ENCODE data around the gene DYNC2LI1.
"Not testable (repeated sequence)": the region's sequence is repeated elsewhere in the genome, so short reads cannot be mapped to it uniquely, and the experiment has no call there.

Gene DYNC2LI1

GRCh38 chr2:43773876-43774613, at the start of gene DYNC2LI1:
TSS of gene DYNC2LI1 (plus strand) at chr2:43774039. CDS start at chr2:43774139, 100 bp downstream.
- peak; percentile 71 to 81 for DNase-seq (ENCODE audit: extremely low read depth in 1 of 2, low read depth in 1 of 2)

- DNase-seq (ENCODE audit: extremely low read depth in 1 of 2, low read depth in 1 of 2): no peak
These were observed 48.9 kb upstream of the DYNC2LI1 start for GRCh38 chr2:43724728-43725526.

- no peak for DNase-seq (ENCODE audit: extremely low read depth in 1 of 2, low read depth in 1 of 2)
These were observed 48.1 kb upstream of the DYNC2LI1 start for GRCh38 chr2:43725711-43726246.

GRCh38 chr2:43726961-43727633, 46.7 kb upstream of the DYNC2LI1 start:
- not testable (repeated sequence) for DNase-seq (ENCODE audit: extremely low read depth in 1 of 2, low read depth in 1 of 2)

- DNase-seq (ENCODE audit: extremely low read depth in 1 of 2, low read depth in 1 of 2): no peak
These were observed 46.2 kb upstream of the DYNC2LI1 start for GRCh38 chr2:43727634-43728014.

- no peak for DNase-seq (ENCODE audit: extremely low read depth in 1 of 2, low read depth in 1 of 2)
These were observed 44.2 kb upstream of the DYNC2LI1 start for GRCh38 chr2:43729491-43730174.

GRCh38 chr2:43731211-43731610, 42.6 kb upstream of the DYNC2LI1 start:
- no peak for DNase-seq (ENCODE audit: extremely low read depth in 1 of 2, low read depth in 1 of 2)

- DNase-seq (ENCODE audit: extremely low read depth in 1 of 2, low read depth in 1 of 2): no peak
These were observed 37.2 kb upstream of the DYNC2LI1 start for GRCh38 chr2:43736637-43737036.

GRCh38 chr2:43737097-43737854, 36.6 kb upstream of the DYNC2LI1 start:
- no peak for DNase-seq (ENCODE audit: extremely low read depth in 1 of 2, low read depth in 1 of 2)

GRCh38 chr2:43737855-43738254, 36.0 kb upstream of the DYNC2LI1 start:
- no peak for DNase-seq (ENCODE audit: extremely low read depth in 1 of 2, low read depth in 1 of 2)

- DNase-seq (ENCODE audit: extremely low read depth in 1 of 2, low read depth in 1 of 2): no peak
These were observed 35.6 kb upstream of the DYNC2LI1 start for GRCh38 chr2:43738257-43738656.

GRCh38 chr2:43743706-43744105, 30.1 kb upstream of the DYNC2LI1 start:
- DNase-seq (ENCODE audit: extremely low read depth in 1 of 2, low read depth in 1 of 2): no peak

- no peak for DNase-seq (ENCODE audit: extremely low read depth in 1 of 2, low read depth in 1 of 2)
These were observed 28.4 kb upstream of the DYNC2LI1 start for GRCh38 chr2:43745457-43745856.

- peak in 1 of 2 donors; percentile 12 for DNase-seq (ENCODE audit: extremely low read depth in 1 of 2, low read depth in 1 of 2)
These were observed 25.5 kb upstream of the DYNC2LI1 start for GRCh38 chr2:43748333-43748732.

- DNase-seq (ENCODE audit: extremely low read depth in 1 of 2, low read depth in 1 of 2): no peak
These were observed 24.3 kb upstream of the DYNC2LI1 start for GRCh38 chr2:43749583-43749982.

GRCh38 chr2:43751476-43751990, 22.3 kb upstream of the DYNC2LI1 start:
- DNase-seq (ENCODE audit: extremely low read depth in 1 of 2, low read depth in 1 of 2): no peak

GRCh38 chr2:43752302-43752701, 21.5 kb upstream of the DYNC2LI1 start:
- DNase-seq (ENCODE audit: extremely low read depth in 1 of 2, low read depth in 1 of 2): no peak

GRCh38 chr2:43754180-43754579, 19.7 kb upstream of the DYNC2LI1 start:
- DNase-seq (ENCODE audit: extremely low read depth in 1 of 2, low read depth in 1 of 2): no peak

- no peak for DNase-seq (ENCODE audit: extremely low read depth in 1 of 2, low read depth in 1 of 2)
These were observed 15.1 kb upstream of the DYNC2LI1 start for GRCh38 chr2:43758739-43759138.

GRCh38 chr2:43759195-43759594, 14.6 kb upstream of the DYNC2LI1 start:
- no peak for DNase-seq (ENCODE audit: extremely low read depth in 1 of 2, low read depth in 1 of 2)
